ENCODE measurements around the gene KCTD2.
"Not testable (repeated sequence)": the region's sequence is repeated elsewhere in the genome, so short reads cannot be mapped to it uniquely, and the experiment has no call there.

Gene KCTD2

DNA sequence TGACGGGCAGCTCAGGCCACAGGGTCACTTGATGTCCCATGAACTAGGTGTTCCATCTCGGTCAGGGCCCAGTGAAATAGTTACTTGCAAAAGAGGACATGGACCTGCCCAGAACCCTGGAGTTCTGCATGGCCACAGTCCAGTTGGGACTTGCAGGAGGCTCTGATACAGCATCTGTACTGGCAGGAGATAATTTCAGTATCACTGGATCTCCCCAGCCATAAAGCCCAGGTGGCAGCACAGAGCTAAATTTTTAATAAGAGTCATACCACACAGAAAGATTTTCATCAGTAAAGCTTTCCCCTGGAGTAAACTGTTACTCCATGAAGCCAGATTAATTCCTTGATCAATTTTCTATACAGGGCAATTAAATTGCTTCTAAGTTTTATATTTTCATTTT, 22.8 kb downstream of the KCTD2 start:
- in situ Hi-C loops (cut with HindIII; ENCODE audit: low sequenced_read_pairs) = no loop called here
- TF ChIP-seq CTCF (IDR thresholded peaks at IDR 0.05; ENCODE audit: low read depth, low read length, missing control alignments) = peak; percentile 42
- H3K4me3 ChIP-seq (ENCODE audit: low read depth, low read length) = no peak overlapping the region
- no peak for DNase-seq (ENCODE audit: low read depth)

DNA sequence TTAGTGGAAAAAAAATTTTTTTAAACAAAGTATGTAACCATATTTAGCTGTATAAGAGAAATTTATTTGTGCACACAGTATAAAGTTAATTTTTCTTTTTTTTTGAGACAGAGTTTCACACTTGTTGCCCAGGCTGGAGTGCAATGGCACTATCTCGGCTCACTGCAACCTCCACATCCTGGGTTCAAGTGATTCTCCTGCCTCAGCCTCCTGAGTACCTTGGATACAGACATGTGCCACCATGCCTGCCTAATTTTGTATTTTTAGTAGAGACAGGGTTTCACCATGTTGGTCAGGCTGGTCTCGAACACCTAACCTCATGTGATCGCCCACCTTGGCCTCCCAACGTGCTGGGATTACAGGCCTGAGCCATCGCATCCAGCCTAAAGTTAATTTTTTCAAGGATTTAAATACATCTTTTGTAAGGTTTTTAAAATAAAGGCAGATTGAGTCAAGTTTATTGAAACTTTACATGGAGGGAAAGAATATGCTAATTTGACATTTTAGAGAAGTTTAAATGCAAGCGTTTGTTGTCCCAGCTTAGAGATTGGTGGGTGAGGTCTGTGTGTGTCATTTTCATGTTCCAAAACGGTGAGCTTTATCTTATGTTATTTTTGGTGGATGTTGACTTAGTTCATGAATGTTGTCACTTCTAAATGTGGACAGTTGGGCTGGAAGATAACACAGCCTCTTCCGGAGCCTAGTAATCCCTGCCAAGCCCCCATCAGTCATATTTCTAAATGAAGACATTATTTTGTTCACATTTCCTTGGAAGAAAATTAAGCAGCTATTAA, 24.6 kb downstream of the KCTD2 start:
- DNase-seq (ENCODE audit: low read depth); in situ Hi-C loops (cut with HindIII; ENCODE audit: low sequenced_read_pairs); H3K4me3 ChIP-seq (ENCODE audit: low read depth, low read length): not testable (repeated sequence)

DNA sequence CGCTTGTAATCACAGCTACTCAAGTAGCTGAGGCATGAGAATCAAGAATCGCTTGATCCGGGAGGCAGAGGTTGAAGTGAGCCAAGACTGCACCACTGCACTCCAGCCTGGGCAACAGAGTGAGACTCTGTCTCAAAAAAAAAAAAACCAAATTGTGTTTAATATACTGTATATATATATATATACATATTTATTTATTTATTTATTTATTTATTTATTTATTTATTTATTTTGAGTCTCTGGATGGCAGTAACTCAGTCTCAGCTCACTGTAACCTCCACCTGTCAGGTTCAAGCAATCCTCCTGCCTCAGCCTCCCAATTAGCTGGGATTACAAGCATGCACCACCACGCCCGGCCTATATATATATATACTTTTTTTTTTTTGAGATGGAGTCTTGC, 25.9 kb downstream of the KCTD2 start:
- H3K4me3 ChIP-seq (ENCODE audit: low read depth, low read length); in situ Hi-C loops (cut with HindIII; ENCODE audit: low sequenced_read_pairs); DNase-seq (ENCODE audit: low read depth): not testable (repeated sequence)

GRCh38 chr17:75073618-75074047, 26.6 kb downstream of the KCTD2 start:
- DNase-seq (ENCODE audit: low read depth) = no peak
- no peak overlapping the region for H3K4me3 ChIP-seq (ENCODE audit: low read depth, low read length)
- in situ Hi-C loops (cut with HindIII; ENCODE audit: low sequenced_read_pairs) = no loop called here
- no peak for TF ChIP-seq CTCF (IDR thresholded peaks at IDR 0.05; ENCODE audit: low read depth, low read length, missing control alignments)

DNA sequence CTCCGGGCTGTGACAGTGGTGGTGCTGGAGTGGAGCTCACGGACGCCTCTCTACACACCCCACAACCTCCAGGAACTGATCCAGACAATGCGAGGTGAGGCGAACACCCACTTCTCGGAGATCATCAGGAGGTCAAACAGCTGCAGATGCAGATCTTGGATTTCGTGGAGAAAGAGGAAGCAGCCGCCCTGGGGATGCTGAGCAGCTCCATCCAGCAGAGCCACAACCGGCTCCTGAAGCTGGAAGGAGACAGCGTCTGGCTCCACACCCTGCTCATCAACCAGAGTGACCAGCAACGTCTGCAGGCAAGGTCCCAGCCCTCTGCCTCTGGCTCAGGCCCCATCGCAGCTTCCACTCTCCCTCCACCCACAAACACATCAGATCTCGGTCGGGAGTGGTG, 27.5 kb downstream of the KCTD2 start:
- no peak for TF ChIP-seq CTCF (IDR thresholded peaks at IDR 0.05; ENCODE audit: low read depth, low read length, missing control alignments)
- in situ Hi-C loops (cut with HindIII; ENCODE audit: low sequenced_read_pairs) = no loop called here
- no peak overlapping the region for H3K4me3 ChIP-seq (ENCODE audit: low read depth, low read length)
- no peak for DNase-seq (ENCODE audit: low read depth)

GRCh38 chr17:75075597-75076336, 28.7 kb downstream of the KCTD2 start:
- no peak overlapping the region for H3K4me3 ChIP-seq (ENCODE audit: low read depth, low read length)
- no peak for TF ChIP-seq CTCF (IDR thresholded peaks at IDR 0.05; ENCODE audit: low read depth, low read length, missing control alignments)
- in situ Hi-C loops (cut with HindIII; ENCODE audit: low sequenced_read_pairs) = no loop called here
- DNase-seq (ENCODE audit: low read depth) = no peak

- in situ Hi-C loops (cut with HindIII; ENCODE audit: low sequenced_read_pairs) = no loop called here
- no peak for TF ChIP-seq CTCF (IDR thresholded peaks at IDR 0.05; ENCODE audit: low read depth, low read length, missing control alignments)
- H3K4me3 ChIP-seq (ENCODE audit: low read depth, low read length) = no peak overlapping the region
- no peak for DNase-seq (ENCODE audit: low read depth)
Measured at GRCh38 chr17:75077072-75077495, 30.1 kb downstream of the KCTD2 start.

Measured in astrocyte of the cerebellum (primary cell).